B cell (primary cell): ENCODE results near the gene POFUT1. TPM values are rescaled to one million over a fixed set of nuclear protein-coding genes. Genes with fewer than 3 reads are reported as not detected.

Experiments used
- ATAC-seq: fragments of 200-7000 bp; cut with Tn5 transposase; one replicate; pipeline ENCODE4 v1.10.0; 2021; ENCODE audit warnings: low read depth, mild to moderate bottlenecking, moderate number of reproducible peaks, moderate library complexity
- CTCF ChIA-PET: fragments of 350-600 bp; sonication (Branson Sonifier 250); formaldehyde crosslinking; loops from one replicate; lab custom pipeline; 2021; ENCODE audit warnings: antibody characterized with exemption, inconsistent platforms; lab: Charles Lee
- POLR2A ChIA-PET: fragments of 350-600 bp; sonication (Branson Sonifier 250); formaldehyde crosslinking; loops from one replicate; lab custom pipeline; 2021; ENCODE audit warnings: antibody characterized with exemption; lab: Charles Lee
- DNase-seq: peaks from one replicate; pipeline ENCODE4 v3.0.0; 2013
- H2AFZ ChIP-seq: 2 replicates; pipeline ENCODE4 v1.6.1; 2012; ENCODE audit warnings: mild to moderate bottlenecking, low read depth, low read length; ENCODE audit not compliant: insufficient read depth, poor library complexity, severe bottlenecking
- H3K27ac ChIP-seq, 2 donors: 1 replicate in 1 of 2; 2 replicates in 1 of 2; pipeline ENCODE4 v1.5.1; 2012 to 2013; ENCODE audit warnings: low read length in 2 of 2, mild to moderate bottlenecking in 2 of 2, moderate library complexity in 1 of 2
- H3K27me3 ChIP-seq, 4 experiments: fragments of 200-600 bp in 1 of 4; sonication (generic) in 1 of 4; replicated peaks in 1 of 4; 1 replicate in 2 of 4; 2 replicates in 2 of 4; pipeline versions ENCODE4 v1.6.1 to v1.7.0; 2013 to 2016; ENCODE audit warnings: low read length in 3 of 4, mild to moderate bottlenecking in 2 of 4, mixed read lengths in 1 of 4, moderate library complexity in 1 of 4; ENCODE audit not compliant: insufficient read depth in 4 of 4, control insufficient read depth in 3 of 4; ENCODE audit errors: control extremely low read depth in 1 of 4
- H3K36me3 ChIP-seq, 2 experiments: replicated peaks in 1 of 2; 1 replicate in 1 of 2; 2 replicates in 1 of 2; pipeline versions ENCODE4 v1.6.1 to v1.7.1; 2013; ENCODE audit warnings: low read length in 1 of 2; ENCODE audit not compliant: insufficient read depth in 2 of 2, control insufficient read depth in 1 of 2; ENCODE audit errors: control extremely low read depth in 1 of 2, extremely low read depth in 1 of 2
- H3K4me1 ChIP-seq, 2 donors: fragments of 200-600 bp in 1 of 2; sonication (generic) in 1 of 2; 1 replicate in 1 of 2; 2 replicates in 1 of 2; pipeline versions ENCODE4 v1.5.1 to v1.6.1; 2013 to 2017; ENCODE audit warnings: low read length in 2 of 2; ENCODE audit not compliant: control insufficient read depth in 2 of 2, insufficient read depth in 2 of 2
- H3K4me2 ChIP-seq: replicated peaks from 2 replicates; pipeline ENCODE3; 2012; ENCODE audit warnings: mild to moderate bottlenecking, low read depth, low read length; ENCODE audit not compliant: poor library complexity, severe bottlenecking
- H3K4me3 ChIP-seq, 5 experiments: fragments of 200-600 bp in 1 of 5; sonication (generic) in 1 of 5; 1 replicate in 3 of 5; 2 replicates in 2 of 5; pipeline versions ENCODE4 v1.5.1 to v1.7.0; 2011 to 2016; ENCODE audit warnings: low read length in 4 of 5, mild to moderate bottlenecking in 4 of 5, low read depth in 2 of 5, control low read depth in 1 of 5, moderate library complexity in 1 of 5; ENCODE audit not compliant: insufficient read depth in 1 of 5; ENCODE audit errors: control extremely low read depth in 1 of 5, extremely low read depth in 1 of 5
- H3K79me2 ChIP-seq: fragments of 200-600 bp; sonication (generic); one replicate; pipeline ENCODE4 v1.6.0; 2016; ENCODE audit warnings: low read length; ENCODE audit not compliant: control insufficient read depth, insufficient read depth
- H3K9ac ChIP-seq: fragments of 200-600 bp; sonication (generic); 2 replicates; pipeline ENCODE4 v1.6.1; 2017; ENCODE audit warnings: mild to moderate bottlenecking, low read length, moderate library complexity
- H3K9me3 ChIP-seq, 3 donors: one replicate each; pipeline versions ENCODE4 v1.6.1 to v1.7.1; 2013; ENCODE audit warnings: low read length in 2 of 3; ENCODE audit not compliant: control insufficient read depth in 2 of 3, insufficient read depth in 1 of 3; ENCODE audit errors: control extremely low read depth in 1 of 3
- H4K20me1 ChIP-seq: 2 replicates; pipeline ENCODE4 v1.6.0; 2012; ENCODE audit warnings: mild to moderate bottlenecking, low read length; ENCODE audit not compliant: insufficient read depth, control insufficient read depth, poor library complexity, severe bottlenecking
- H3K27ac Mint-ChIP-seq: one replicate; pipeline ENCODE4 v1.8.0; 2021; ENCODE audit warnings: mixed read lengths
- H3K27me3 Mint-ChIP-seq: one replicate; pipeline ENCODE4 v1.8.0; 2021; ENCODE audit warnings: mixed read lengths
- H3K4me1 Mint-ChIP-seq: one replicate; pipeline ENCODE4 v1.8.0; 2021; ENCODE audit warnings: mixed read lengths
- H3K4me3 Mint-ChIP-seq: one replicate; pipeline ENCODE4 v1.8.0; 2021; ENCODE audit warnings: mixed read lengths
- H3K9me3 Mint-ChIP-seq: one replicate; pipeline ENCODE4 v1.8.0; 2022; ENCODE audit warnings: mixed read lengths; ENCODE audit not compliant: insufficient read depth
- CTCF ChIP-seq: fragments of 200-600 bp; IDR thresholded peaks from one replicate; pipeline ENCODE4 v1.8.0; 2022; ENCODE audit warnings: antibody characterized with exemption, mild to moderate bottlenecking
- EZH2 ChIP-seq: IDR thresholded peaks from 2 replicates; pipeline ENCODE4 v1.6.1; 2012; ENCODE audit warnings: borderline replicate concordance, low read depth, mild to moderate bottlenecking, moderate library complexity, low read length; ENCODE audit not compliant: insufficient read depth, poor library complexity, severe bottlenecking
- WGBS: methylation state at CpG from one replicate; pipeline ENCODE4 v1.1.5; 2013; ENCODE audit warnings: missing lambda C conversion rate; ENCODE audit not compliant: insufficient coverage; 5-methylcytosine and 5-hydroxymethylcytosine counted together
- intact Hi-C: fragments of 100-400 bp; cut with micrococcal nuclease; formaldehyde crosslinking; loops from one replicate; pipeline ENCODE4 v1.10.0; 2022
- polyA plus RNA-seq: library from polyadenylated mRNA; depleted of rRNA; stranded (reverse); fragments of >200 nt; gene quantifications from 2 replicates; pipeline ENCODE4 v1.2.3, GENCODE V29; 2012
- total RNA-seq, 2 donors: library from RNA; stranded (reverse); fragments of 120-200 nt in 1 of 2; gene quantifications; 1 replicate in 1 of 2; 2 replicates in 1 of 2; pipeline versions ENCODE4 v1.2.3 to v1.2.4, GENCODE V29; 2013 to 2022

The POFUT1 gene
- total and polyA plus RNA-seq, 2 donors (not counting 1 experiment from before 2014, with no cell fraction given), result 7.8 to 18.1 TPM

GRCh38 chr20:32163951-32164350 is 43.7 kb upstream of the POFUT1 start:
- ATAC-seq (no peak), DNase-seq (no peak)
- Histone ChIP-seq H3K4me1 (no peaks in the 10 kb centered on the region), H3K9ac (no peak overlapping the region), H3K36me3 (peaks cover 6 to 54% of the 10 kb centered on the region in 2 experiments), H3K4me2 (no peak overlapping the region), H4K20me1 (no peaks in the 10 kb centered on the region), H2AFZ (no peak overlapping the region), H3K9me3 (no peaks in the 10 kb centered on the region), H3K79me2 (no peaks in the 10 kb centered on the region), H3K27ac (no peak overlapping the region), H3K4me3 (no peak overlapping the region), H3K27me3 (no peaks in the 10 kb centered on the region)
- no peaks in the 10 kb centered on the region for H3K4me1 Mint-ChIP-seq
- 88% methylated on average over 1 of the region's 5 CpGs for WGBS
- H3K9me3 Mint-ChIP-seq, result no peaks in the 10 kb centered on the region
- H3K27me3 Mint-ChIP-seq, result no peaks in the 10 kb centered on the region
- H3K4me3 Mint-ChIP-seq, result no peak overlapping the region
- ChIA-PET POLR2A (no interaction called here), CTCF (no interaction called here)
- H3K27ac Mint-ChIP-seq, result no peak overlapping the region
- TF ChIP-seq EZH2 (no peak), CTCF (no peak)
- intact Hi-C loops, result no loop called here

GRCh38 chr20:32164984-32165735 is 42.5 kb upstream of the POFUT1 start:
- Mint-ChIP-seq H3K4me3 (no peak overlapping the region), H3K9me3 (no peaks in the 10 kb centered on the region), H3K4me1 (no peaks in the 10 kb centered on the region), H3K27ac (no peak overlapping the region), H3K27me3 (no peaks in the 10 kb centered on the region)
- Histone ChIP-seq H3K79me2 (no peaks in the 10 kb centered on the region), H3K4me3 (no peak overlapping the region), H3K36me3 (peaks cover 0 to 42% of the 10 kb centered on the region in 2 experiments), H3K4me1 (no peaks in the 10 kb centered on the region), H3K27ac (no peak overlapping the region), H3K27me3 (no peaks in the 10 kb centered on the region), H4K20me1 (no peaks in the 10 kb centered on the region), H3K9me3 (no peaks in the 10 kb centered on the region), H3K9ac (no peak overlapping the region), H3K4me2 (no peak overlapping the region), H2AFZ (no peak overlapping the region)
- ChIA-PET CTCF (no interaction called here), POLR2A (no interaction called here)
- DNase-seq (no peak), ATAC-seq (no peak)
- intact Hi-C loops, result no loop called here
- no peak for TF ChIP-seq CTCF
- TF ChIP-seq EZH2, result no peak
- WGBS, result 98% methylated on average over 21 of the region's 21 CpGs
